Anterior cingulate cortex (tissue), 58 donors: Measurements from ENCODE around the gene POLA2.
A peak's percentile ranks its signal among the peaks of the same experiment; 100 is the strongest.
"Not testable (repeated sequence)": the region's sequence is repeated elsewhere in the genome, so short reads cannot be mapped to it uniquely, and the experiment has no call there.

Experiments
- DNase-seq, 58 donors: peaks; one replicate each; lab custom pipeline; 2025; lab: John Stamatoyannopoulos, UW

Gene POLA2

DNA sequence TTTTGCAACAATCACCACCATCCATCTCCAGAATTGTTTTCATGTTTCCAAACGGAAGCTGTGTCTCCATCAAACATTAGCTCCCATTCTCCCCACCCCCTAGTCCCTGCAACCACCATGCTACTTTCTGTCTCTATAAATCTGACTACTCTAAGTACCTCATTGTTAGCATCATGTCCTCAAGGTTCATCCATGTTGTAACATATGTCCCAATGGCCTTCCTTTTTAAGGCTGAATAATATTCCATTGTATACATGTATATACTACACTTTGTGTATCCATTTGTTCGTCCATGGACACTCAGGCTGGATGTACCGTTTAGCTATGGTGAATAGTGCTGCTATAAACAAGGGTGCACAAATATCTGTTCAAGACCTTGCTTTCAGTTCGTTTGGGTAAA lies 63.7 kb downstream of the POLA2 start:
- no peak for DNase-seq

DNA sequence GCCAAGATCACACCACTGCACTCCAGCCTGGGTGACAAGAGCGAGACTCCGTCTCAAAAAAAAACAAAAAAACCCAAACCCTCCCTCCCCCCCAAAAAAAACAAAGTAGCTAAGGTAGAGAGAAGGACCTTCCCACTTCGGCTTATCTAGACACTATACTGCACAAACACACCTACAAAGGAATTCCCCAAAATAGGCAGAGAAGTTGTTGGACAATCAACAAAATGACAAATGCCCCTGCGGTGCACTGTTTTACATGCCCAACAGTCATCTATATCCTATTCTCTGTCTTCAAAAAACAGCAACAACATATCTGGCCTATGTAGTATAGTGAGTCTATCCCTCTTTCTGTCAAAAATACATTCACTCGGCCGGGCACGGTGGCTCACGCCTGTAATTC lies 65.3 kb downstream of the POLA2 start:
- DNase-seq: no peak

DNA sequence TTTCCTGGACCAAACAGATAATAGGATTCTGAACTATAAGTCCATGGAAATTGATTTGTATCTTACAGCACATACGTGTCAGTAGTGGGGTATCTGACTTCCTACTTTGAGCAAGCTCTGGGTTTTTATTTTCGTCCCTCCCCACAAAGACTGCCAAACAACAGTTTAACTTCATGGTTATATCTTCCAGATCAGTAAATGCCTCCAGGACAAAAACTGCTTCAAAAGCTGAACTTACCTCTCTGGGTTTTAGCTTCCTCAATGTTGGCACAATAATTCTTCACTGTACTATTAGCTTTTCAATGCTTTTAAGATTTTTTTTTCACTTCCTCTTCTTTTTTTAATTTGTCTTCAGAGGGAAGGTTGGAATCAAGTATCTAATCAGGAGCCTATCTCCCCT lies 67.7 kb downstream of the POLA2 start:
- no peak for DNase-seq

DNA sequence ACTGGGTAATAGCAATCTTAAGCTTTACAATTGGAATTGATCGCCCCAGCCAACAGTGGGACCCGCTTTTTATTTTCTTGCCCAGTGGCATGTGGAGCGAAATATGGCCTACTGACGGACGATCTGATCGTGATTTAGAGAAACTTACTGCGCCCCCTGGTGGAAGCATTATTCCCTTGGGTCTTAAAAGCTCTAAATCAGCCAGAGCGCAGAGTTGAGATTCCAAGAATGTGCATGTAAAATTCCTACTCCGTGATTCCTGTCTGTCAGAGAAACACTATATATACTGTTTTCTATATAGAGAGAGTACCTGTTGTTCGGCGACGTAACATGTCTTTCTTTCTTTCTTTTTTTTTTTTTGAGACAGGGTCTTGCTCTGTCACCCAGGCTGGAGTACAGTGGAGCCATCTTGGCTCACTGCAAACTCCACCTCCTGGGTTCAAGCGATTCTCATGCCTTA lies 68.2 kb downstream of the POLA2 start:
- DNase-seq: peak in 51 of 58 donors; percentile 17 to 95 (median 64)

DNA sequence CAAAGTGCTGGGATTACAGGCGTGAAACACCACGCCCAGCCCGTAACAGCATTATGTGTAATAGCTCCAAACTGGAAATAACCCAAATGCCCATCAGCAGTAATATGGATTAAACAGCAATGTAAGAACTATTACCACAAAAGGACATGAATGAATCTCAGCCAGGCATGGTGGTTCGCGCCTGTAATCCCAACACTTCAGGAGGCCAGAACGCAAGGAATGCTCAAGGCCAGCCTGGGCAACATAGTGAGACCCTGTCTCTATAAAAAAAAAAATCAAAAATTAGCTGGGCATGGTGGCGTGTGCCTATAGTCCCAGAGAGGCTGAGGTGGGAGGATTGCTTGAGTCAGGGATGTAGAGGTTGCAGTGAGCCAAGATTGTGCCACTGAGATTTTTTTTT lies 68.8 kb downstream of the POLA2 start:
- no peak for DNase-seq

DNA sequence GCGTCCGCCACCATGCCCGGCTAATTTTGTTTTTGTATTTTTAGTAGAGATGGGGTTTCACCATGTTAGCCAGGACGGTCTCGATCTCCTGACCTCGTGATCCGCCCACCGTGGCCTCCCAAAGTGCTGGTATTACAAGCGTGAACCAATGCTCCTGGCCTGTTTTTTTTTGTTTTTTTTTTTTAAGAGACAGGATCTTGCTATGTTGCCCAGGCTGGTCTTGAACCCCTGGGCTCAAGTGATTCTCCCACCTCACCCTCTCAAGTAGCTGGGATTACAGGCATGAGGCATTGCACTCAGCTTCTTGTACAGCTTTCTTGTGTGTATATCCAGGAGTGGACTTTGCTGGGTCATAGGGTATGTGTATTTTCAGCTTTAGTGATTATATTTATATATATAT lies 70.8 kb downstream of the POLA2 start:
- not testable (repeated sequence) for DNase-seq

DNA sequence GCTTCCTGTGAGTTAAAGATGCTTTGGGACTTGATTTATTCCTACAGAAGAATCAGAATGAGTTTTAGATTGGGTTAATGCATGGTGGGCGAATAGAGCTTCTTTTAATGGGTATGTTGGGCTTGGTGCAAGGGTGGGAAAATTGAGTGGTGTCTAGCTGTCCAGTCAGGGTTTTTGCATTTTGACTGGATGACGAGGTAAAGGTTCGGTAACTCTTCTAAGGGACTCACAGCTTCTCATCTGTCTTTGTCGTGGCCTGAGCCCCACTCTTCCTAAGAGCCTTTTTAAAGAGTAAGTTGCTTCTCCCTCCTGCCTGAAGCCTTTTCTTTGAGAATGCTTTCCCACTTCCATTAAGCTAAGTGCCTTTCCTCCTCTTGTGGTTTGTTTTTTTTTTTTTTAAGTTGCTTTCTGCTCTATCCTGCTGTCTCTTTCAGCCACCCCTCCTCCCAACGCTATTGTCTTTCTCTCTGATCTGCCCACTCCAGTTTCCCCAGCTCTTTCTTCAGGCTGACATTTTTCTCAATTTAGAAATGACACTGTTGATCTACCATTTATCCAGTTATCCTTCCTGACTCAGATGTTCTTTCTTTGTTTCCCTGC lies 73.0 kb downstream of the POLA2 start:
- DNase-seq: no peak

DNA sequence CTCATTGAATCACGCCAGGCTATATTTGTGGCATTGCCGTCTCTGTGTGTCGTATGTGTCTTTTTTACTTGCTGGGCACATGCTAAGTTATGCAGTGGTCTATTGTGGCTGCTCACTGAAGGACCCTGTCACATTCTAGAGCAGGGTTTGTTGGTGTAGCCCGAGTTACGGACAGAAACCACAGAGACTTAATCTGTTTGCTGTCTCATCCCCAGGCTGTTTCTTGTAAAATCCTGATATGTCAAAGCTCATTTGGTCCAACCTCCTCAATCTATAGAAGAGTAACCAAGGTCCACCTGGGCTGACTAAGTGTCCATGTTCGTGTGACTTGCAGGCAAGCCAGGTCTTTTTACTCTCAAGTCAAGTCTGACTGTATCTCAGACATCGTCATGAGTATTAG lies 76.9 kb downstream of the POLA2 start:
- DNase-seq: no peak

- peak in 8 of 58 donors; percentile 13 to 39 (median 23) for DNase-seq
Observed at GRCh38 chr11:65340226-65340625, 78.5 kb downstream of the POLA2 start.

GRCh38 chr11:65341856-65342255 lies 80.1 kb downstream of the POLA2 start:
- no peak for DNase-seq
